Measurements from ENCODE around the gene LCP2.

DNA sequence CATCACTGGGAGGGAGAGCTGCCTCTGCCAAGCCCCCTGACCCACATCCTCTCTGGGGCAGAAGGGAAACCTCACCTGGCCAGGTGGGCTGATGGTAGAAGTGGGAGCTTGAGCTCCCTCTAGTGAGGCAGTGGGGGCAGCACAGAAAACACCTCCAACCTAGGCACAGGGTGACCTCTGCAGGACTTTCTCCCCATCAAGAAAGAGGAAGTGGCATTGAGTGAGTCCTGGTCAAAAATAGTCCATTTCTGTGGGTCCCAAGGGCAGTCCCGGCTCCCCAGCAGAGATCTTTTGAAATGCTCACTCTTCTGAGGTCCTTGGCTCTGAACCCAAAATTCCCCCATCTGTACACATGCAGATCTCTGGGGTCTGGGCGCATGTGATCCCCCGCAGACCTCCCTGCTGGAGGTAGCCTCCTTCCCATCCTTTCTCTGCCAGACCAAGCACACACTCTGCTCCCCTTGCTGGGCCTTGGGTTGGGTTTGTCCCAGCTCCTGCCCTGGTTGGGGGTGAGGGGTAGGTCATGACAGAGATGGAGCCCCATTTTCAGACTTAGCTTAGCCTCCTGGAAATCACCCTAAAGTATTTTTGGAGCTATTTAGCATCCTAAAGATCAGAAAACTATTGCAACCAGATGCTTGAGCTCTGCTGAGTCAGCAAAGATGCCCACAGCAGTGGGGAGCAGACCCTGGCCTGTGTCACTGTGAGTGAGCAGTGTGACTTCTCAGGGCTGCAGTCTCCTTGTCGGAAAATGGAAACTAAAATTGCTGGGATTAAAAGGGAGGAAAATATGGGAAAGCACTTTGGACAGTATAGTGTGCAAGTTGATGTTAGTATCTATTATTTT lies 41.6 kb upstream of the LCP2 start:
- no peak for TF ChIP-seq POLR2A (IDR thresholded peaks at IDR 0.05)
- TF ChIP-seq, protein P1, sequence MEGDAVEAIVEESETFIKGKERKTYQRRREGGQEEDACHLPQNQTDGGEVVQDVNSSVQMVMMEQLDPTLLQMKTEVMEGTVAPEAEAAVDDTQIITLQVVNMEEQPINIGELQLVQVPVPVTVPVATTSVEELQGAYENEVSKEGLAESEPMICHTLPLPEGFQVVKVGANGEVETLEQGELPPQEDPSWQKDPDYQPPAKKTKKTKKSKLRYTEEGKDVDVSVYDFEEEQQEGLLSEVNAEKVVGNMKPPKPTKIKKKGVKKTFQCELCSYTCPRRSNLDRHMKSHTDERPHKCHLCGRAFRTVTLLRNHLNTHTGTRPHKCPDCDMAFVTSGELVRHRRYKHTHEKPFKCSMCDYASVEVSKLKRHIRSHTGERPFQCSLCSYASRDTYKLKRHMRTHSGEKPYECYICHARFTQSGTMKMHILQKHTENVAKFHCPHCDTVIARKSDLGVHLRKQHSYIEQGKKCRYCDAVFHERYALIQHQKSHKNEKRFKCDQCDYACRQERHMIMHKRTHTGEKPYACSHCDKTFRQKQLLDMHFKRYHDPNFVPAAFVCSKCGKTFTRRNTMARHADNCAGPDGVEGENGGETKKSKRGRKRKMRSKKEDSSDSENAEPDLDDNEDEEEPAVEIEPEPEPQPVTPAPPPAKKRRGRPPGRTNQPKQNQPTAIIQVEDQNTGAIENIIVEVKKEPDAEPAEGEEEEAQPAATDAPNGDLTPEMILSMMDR (IDR thresholded peaks at IDR 0.05 in 4 of 5, conservative IDR thresholded peaks at IDR 0.05 in 1 of 5) = peak in 2 of 5 experiments; percentile 9 to 12

Data from gastrocnemius medialis (tissue), 4 donors.